SK-N-SH treated with all-trans-retinoic acid at 6 μM for 48 hours (cell line): ENCODE results near the gene SMTN.

Source experiments
- ATAC-seq: fragments of 200-7000 bp; cut with Tn5 transposase; 3 replicates; pipeline ENCODE4 v1.9.1; 2020; ENCODE audit warnings: mild to moderate bottlenecking, moderate library complexity
- ARNTL ChIP-seq: fragments of 450-650 bp; formaldehyde crosslinking; IDR thresholded peaks from 2 replicates; pipeline ENCODE4 v1.5.0; 2020; ENCODE audit warnings: low read depth, mild to moderate bottlenecking, moderate library complexity, borderline replicate concordance
- BACH2 ChIP-seq: fragments of 250-450 bp; sonication (Bioruptor Pico); IDR thresholded peaks from 2 replicates; pipeline ENCODE4 v1.9.0; 2021; ENCODE audit warnings: mild to moderate bottlenecking, borderline replicate concordance
- CSDC2 ChIP-seq: fragments of 250-450 bp; sonication (Bioruptor Pico); IDR thresholded peaks from 2 replicates; pipeline ENCODE4 v1.5.0; 2020; ENCODE audit warnings: mild to moderate bottlenecking, moderate library complexity
- CSRNP3 ChIP-seq: fragments of 250-450 bp; sonication (Bioruptor Pico); IDR thresholded peaks from 2 replicates; pipeline ENCODE4 v1.5.1; 2021; ENCODE audit warnings: mild to moderate bottlenecking, moderate library complexity
- ESRRG ChIP-seq: fragments of 250-450 bp; sonication (Bioruptor Pico); IDR thresholded peaks from 2 replicates; pipeline ENCODE4 v1.6.1; 2021; ENCODE audit warnings: mild to moderate bottlenecking
- GLIS3 ChIP-seq: fragments of 250-450 bp; sonication (Bioruptor Pico); IDR thresholded peaks from 2 replicates; pipeline ENCODE4 v1.5.0; 2020; ENCODE audit warnings: mild to moderate bottlenecking, moderate library complexity
- ISL1 ChIP-seq: fragments of 250-450 bp; sonication (Bioruptor Pico); IDR thresholded peaks from 2 replicates; pipeline ENCODE4 v2.1.2; 2022; ENCODE audit warnings: mild to moderate bottlenecking, moderate library complexity
- OSR1 ChIP-seq: fragments of 250-450 bp; sonication (Bioruptor Pico); IDR thresholded peaks from 2 replicates; pipeline ENCODE4 v1.8.0; 2022; ENCODE audit warnings: moderate library complexity, mild to moderate bottlenecking, inconsistent platforms
- PATZ1 ChIP-seq: fragments of 250-450 bp; sonication (Bioruptor Pico); IDR thresholded peaks from 2 replicates; pipeline ENCODE4 v1.8.0; 2020; ENCODE audit warnings: mild to moderate bottlenecking, moderate library complexity, borderline replicate concordance
- POU6F1 ChIP-seq: fragments of 250-450 bp; sonication (Bioruptor Pico); IDR thresholded peaks from 2 replicates; pipeline ENCODE4 v1.8.0; 2021; ENCODE audit warnings: low read depth, mild to moderate bottlenecking, moderate library complexity, borderline replicate concordance
- PPARA ChIP-seq: fragments of 250-450 bp; sonication (Bioruptor Pico); IDR thresholded peaks from 2 replicates; pipeline ENCODE4 v1.5.0; 2020; ENCODE audit warnings: mild to moderate bottlenecking, borderline replicate concordance
- RARB ChIP-seq: fragments of 250-450 bp; sonication (Bioruptor Pico); IDR thresholded peaks from 2 replicates; pipeline ENCODE4 v1.8.0; 2021; ENCODE audit warnings: mild to moderate bottlenecking, moderate library complexity
- SNAI2 ChIP-seq: fragments of 250-450 bp; sonication (Bioruptor Pico); IDR thresholded peaks from 2 replicates; pipeline ENCODE4 v1.5.0; 2020; ENCODE audit warnings: mild to moderate bottlenecking, moderate library complexity
- TCF4 ChIP-seq: fragments of 250-450 bp; sonication (Bioruptor Pico); IDR thresholded peaks from 2 replicates; pipeline ENCODE4 v1.8.0; 2021; ENCODE audit warnings: mild to moderate bottlenecking, moderate library complexity, borderline replicate concordance
- TOX ChIP-seq: fragments of 250-450 bp; sonication (Bioruptor Pico); IDR thresholded peaks from 2 replicates; pipeline ENCODE4 v1.8.0; 2021; ENCODE audit warnings: mild to moderate bottlenecking, moderate library complexity, borderline replicate concordance
- TSHZ2 ChIP-seq: fragments of 250-450 bp; sonication (Bioruptor Pico); IDR thresholded peaks from 2 replicates; pipeline ENCODE4 v1.5.0; 2020; ENCODE audit warnings: mild to moderate bottlenecking, moderate library complexity
- ZC3H10 ChIP-seq: fragments of 250-450 bp; sonication (Bioruptor Pico); IDR thresholded peaks from 2 replicates; pipeline ENCODE4 v1.5.1; 2021; ENCODE audit warnings: mild to moderate bottlenecking, moderate library complexity
- ZFP3 ChIP-seq: fragments of 250-450 bp; sonication (Bioruptor Pico); IDR thresholded peaks from 2 replicates; pipeline ENCODE4 v1.5.0; 2020; ENCODE audit warnings: mild to moderate bottlenecking, moderate library complexity
- ZNF565 ChIP-seq: fragments of 450-650 bp; formaldehyde crosslinking; conservative IDR thresholded peaks from 2 replicates; pipeline ENCODE4 v1.5.0; 2020; ENCODE audit warnings: low read depth, mild to moderate bottlenecking, moderate library complexity
- ZNF70 ChIP-seq: fragments of 450-650 bp; formaldehyde crosslinking; IDR thresholded peaks from 2 replicates; pipeline ENCODE4 v1.5.0; 2020; ENCODE audit warnings: mild to moderate bottlenecking, moderate library complexity

Gene SMTN

GRCh38 chr22:31080848-31081649 lies at the start of gene SMTN:
Gene SMTN (plus strand): TSS chr22:31081318. CDS start chr22:31083259, 1,941 bp downstream.
- peak; percentile 84 for ATAC-seq

GRCh38 chr22:31036671-31037550 lies 44.2 kb upstream of the SMTN start:
- ATAC-seq = no peak
- no peak for TF ChIP-seq ZNF70
- TF ChIP-seq ZC3H10 = no peak
- TF ChIP-seq ISL1 (CRISPR knock-in tag) = no peak
- no peak for TF ChIP-seq TOX (CRISPR knock-in tag)
- TF ChIP-seq TSHZ2 (CRISPR knock-in tag) = no peak
- no peak for TF ChIP-seq PATZ1 (CRISPR knock-in tag)

More at GRCh38 chr22:31080848-31081649, at the start of gene SMTN:
- TF ChIP-seq CSRNP3 (CRISPR knock-in tag) (no peak), PATZ1 (CRISPR knock-in tag) (no peak), POU6F1 (CRISPR knock-in tag) (no peak), OSR1 (CRISPR knock-in tag) (no peak), PPARA (CRISPR knock-in tag) (no peak), ZFP3 (CRISPR knock-in tag) (no peak), CSDC2 (no peak), GLIS3 (CRISPR knock-in tag) (no peak), RARB (no peak), SNAI2 (CRISPR knock-in tag) (no peak), ESRRG (no peak), ZNF565 (CRISPR knock-in tag) (no peak), ARNTL (CRISPR knock-in tag) (no peak), ISL1 (CRISPR knock-in tag) (no peak), TSHZ2 (CRISPR knock-in tag) (no peak), TCF4 (CRISPR knock-in tag) (no peak), TOX (CRISPR knock-in tag) (no peak), BACH2 (CRISPR knock-in tag) (no peak), ZNF70 (no peak)
- TF ChIP-seq, all 23 proteins: peak for 0
